Neural progenitor cell (in vitro differentiated cells): ENCODE data around the gene RGS12. TPM values are rescaled to one million over a fixed set of nuclear protein-coding genes. Genes with fewer than 3 reads are reported as not detected.

ENCODE experiments used
- DNase-seq: peaks from one replicate; pipeline ENCODE4 v3.0.0-alpha.2; 2016; ENCODE audit warnings: low spot score
- H2AFZ ChIP-seq: fragments of 200-600 bp; sonication (generic); replicated peaks from 2 replicates; pipeline ENCODE4 v1.6.1; 2016; ENCODE audit warnings: antibody characterized with exemption
- H3F3A ChIP-seq: fragments of 200-600 bp; sonication (generic); 2 replicates; pipeline ENCODE4 v1.6.1; 2016; ENCODE audit warnings: antibody characterized with exemption, low read depth
- H3K27ac ChIP-seq: fragments of 200-600 bp; sonication (generic); 2 replicates; pipeline ENCODE4 v1.5.1; 2016; ENCODE audit warnings: mild to moderate bottlenecking
- H3K27me3 ChIP-seq: fragments of 200-600 bp; sonication (generic); 2 replicates; pipeline ENCODE4 v1.6.1; 2016; ENCODE audit warnings: mild to moderate bottlenecking, moderate library complexity
- H3K36me3 ChIP-seq: fragments of 200-600 bp; sonication (generic); 2 replicates; pipeline ENCODE4 v1.5.1; 2016
- H3K4me1 ChIP-seq: fragments of 200-600 bp; sonication (generic); 2 replicates; pipeline ENCODE4 v1.6.1; 2016; ENCODE audit warnings: mixed run types
- H3K4me2 ChIP-seq: fragments of 200-600 bp; sonication (generic); 2 replicates; pipeline ENCODE4 v1.6.1; 2016
- H3K4me3 ChIP-seq: fragments of 200-600 bp; sonication (generic); 2 replicates; pipeline ENCODE4 v1.5.1; 2016
- H3K79me2 ChIP-seq: fragments of 200-600 bp; sonication (generic); 2 replicates; pipeline ENCODE4 v1.6.1; 2016; ENCODE audit warnings: low read depth
- H3K9ac ChIP-seq: fragments of 200-600 bp; sonication (generic); 2 replicates; pipeline ENCODE4 v1.6.1; 2016
- H3K9me3 ChIP-seq: fragments of 200-600 bp; sonication (generic); 2 replicates; pipeline ENCODE4 v1.5.1; 2016; ENCODE audit warnings: low read depth
- H4K20me1 ChIP-seq: fragments of 200-600 bp; sonication (generic); 2 replicates; pipeline ENCODE4 v1.6.1; 2016; ENCODE audit warnings: low read depth
- H3K27ac Mint-ChIP-seq: 3 replicates; pipeline ENCODE4 v1.8.0; 2021; ENCODE audit warnings: mixed read lengths
- H3K27me3 Mint-ChIP-seq: 2 replicates; pipeline ENCODE4 v1.8.0; 2022; ENCODE audit warnings: low read depth, mild to moderate bottlenecking, inconsistent platforms, moderate library complexity, mixed read lengths; ENCODE audit not compliant: insufficient read depth
- H3K36me3 Mint-ChIP-seq: 3 replicates; pipeline ENCODE4 v1.8.0; 2021; ENCODE audit warnings: mixed read lengths
- H3K4me1 Mint-ChIP-seq: 3 replicates; pipeline ENCODE4 v1.8.0; 2021; ENCODE audit warnings: mixed read lengths
- H3K4me3 Mint-ChIP-seq: 3 replicates; pipeline ENCODE4 v1.8.0; 2021; ENCODE audit warnings: mild to moderate bottlenecking, moderate library complexity, mixed read lengths
- H3K9me3 Mint-ChIP-seq: 3 replicates; pipeline ENCODE4 v1.8.0; 2020; ENCODE audit warnings: mixed read lengths
- CTCF ChIP-seq: fragments of 200-600 bp; sonication (generic); IDR thresholded peaks from 2 replicates; pipeline ENCODE4 v1.5.1; 2017; ENCODE audit warnings: antibody characterized with exemption, mild to moderate bottlenecking
- EZH2 ChIP-seq: fragments of 200-600 bp; sonication (generic); IDR thresholded peaks from 2 replicates; pipeline ENCODE4 v1.6.1; 2017; ENCODE audit warnings: antibody characterized with exemption, mild to moderate bottlenecking, moderate library complexity
- EZH2phosphoT487 ChIP-seq: fragments of 200-600 bp; sonication (generic); IDR thresholded peaks from 2 replicates; pipeline ENCODE4 v1.6.1; 2017; ENCODE audit warnings: antibody characterized with exemption
- total RNA-seq: library from RNA; depleted of rRNA; stranded (reverse); fragments of >200 nt; gene quantifications from 2 replicates; pipeline ENCODE4 v1.2.3, GENCODE V29; 2015; ENCODE audit warnings: low replicate concordance

Gene RGS12
- total RNA-seq, 1 donor from 2014 or later, result 36.6 TPM

DNA sequence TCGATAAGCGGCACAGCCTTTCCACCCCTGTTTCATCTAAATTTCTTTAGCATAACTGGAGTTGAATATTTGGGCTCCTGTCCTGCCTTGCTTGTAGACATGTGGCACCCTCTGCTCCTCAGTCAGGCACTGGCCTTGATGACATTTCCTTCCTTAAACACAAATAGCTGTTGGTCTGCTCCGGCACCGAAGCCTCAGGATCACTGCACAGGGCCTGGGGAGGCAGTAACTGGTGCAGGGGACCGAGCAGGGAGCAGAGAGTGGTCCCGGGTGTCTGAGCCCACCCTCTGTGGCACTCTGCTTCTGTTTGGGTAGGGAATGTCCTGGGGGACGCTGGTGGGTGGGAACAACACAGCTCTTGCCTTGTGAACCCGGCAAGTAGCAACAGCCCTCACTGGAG lies 13.6 kb downstream of the RGS12 start:
- Histone ChIP-seq H3K27ac (no peak overlapping the region), H3K79me2 (peaks cover 78% of the 10 kb centered on the region), H4K20me1 (peaks cover 71% of the 10 kb centered on the region), H3K4me2 (peak overlapping the region; percentile 25), H3F3A (peaks cover 7% of the 10 kb centered on the region), H3K9me3 (no peaks in the 10 kb centered on the region), H3K36me3 (no peaks in the 10 kb centered on the region), H2AFZ (no peak overlapping the region), H3K4me3 (no peak overlapping the region), H3K9ac (no peak overlapping the region), H3K27me3 (no peaks in the 10 kb centered on the region), H3K4me1 (peaks cover 40% of the 10 kb centered on the region)
- Mint-ChIP-seq H3K27ac (peak overlapping the region; percentile 76), H3K4me3 (no peak overlapping the region), H3K4me1 (peaks cover 74% of the 10 kb centered on the region), H3K9me3 (no peaks in the 10 kb centered on the region), H3K36me3 (peaks cover 4% of the 10 kb centered on the region), H3K27me3 (peaks cover 6% of the 10 kb centered on the region)
- no peak for TF ChIP-seq EZH2phosphoT487
- DNase-seq, result no peak

DNA sequence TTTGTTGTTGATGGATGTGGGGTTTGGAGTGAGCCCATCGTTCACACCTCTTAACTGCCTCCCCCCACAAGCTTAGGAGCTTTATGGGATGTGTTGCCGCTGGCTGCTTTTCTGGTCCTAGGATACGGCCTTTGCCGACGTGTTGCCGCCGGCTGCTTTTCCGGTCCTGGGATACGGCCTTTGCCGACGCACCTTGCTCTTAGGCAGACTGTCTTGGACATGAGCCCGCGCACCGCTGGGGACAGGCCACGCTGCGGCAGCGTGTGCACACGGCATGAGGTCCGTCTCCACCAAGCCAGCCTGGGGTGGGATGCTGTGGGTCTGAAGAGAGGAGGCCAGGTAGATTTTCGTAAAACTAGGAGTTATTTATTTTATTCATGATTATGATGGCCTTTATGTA lies 14.2 kb downstream of the RGS12 start:
- Histone ChIP-seq H3K27ac (no peak overlapping the region), H3K9me3 (no peaks in the 10 kb centered on the region), H2AFZ (no peak overlapping the region), H3K4me3 (no peak overlapping the region), H3K27me3 (no peaks in the 10 kb centered on the region), H3K79me2 (peaks cover 77% of the 10 kb centered on the region), H3K36me3 (no peaks in the 10 kb centered on the region), H3K4me1 (peaks cover 40% of the 10 kb centered on the region), H3F3A (peaks cover 7% of the 10 kb centered on the region), H3K4me2 (no peak overlapping the region), H4K20me1 (peaks cover 65% of the 10 kb centered on the region), H3K9ac (no peak overlapping the region)
- H3K4me3 Mint-ChIP-seq, result no peak overlapping the region
- DNase-seq, result no peak
- no peak for TF ChIP-seq EZH2
- TF ChIP-seq CTCF, result no peak
- no peak for TF ChIP-seq EZH2phosphoT487
- no peak overlapping the region for H3K27ac Mint-ChIP-seq
- H3K9me3 Mint-ChIP-seq, result no peaks in the 10 kb centered on the region
- peaks cover 6% of the 10 kb centered on the region for H3K27me3 Mint-ChIP-seq
- peaks cover 4% of the 10 kb centered on the region for H3K36me3 Mint-ChIP-seq
- H3K4me1 Mint-ChIP-seq, result peaks cover 70% of the 10 kb centered on the region

- Mint-ChIP-seq H3K4me3 (no peak overlapping the region), H3K4me1 (peaks cover 70% of the 10 kb centered on the region), H3K9me3 (no peaks in the 10 kb centered on the region), H3K27ac (no peak overlapping the region), H3K27me3 (peaks cover 9% of the 10 kb centered on the region), H3K36me3 (peaks cover 4% of the 10 kb centered on the region)
- Histone ChIP-seq H3K79me2 (peaks cover 77% of the 10 kb centered on the region), H3K27ac (no peak overlapping the region), H2AFZ (no peak overlapping the region), H3K9ac (no peak overlapping the region), H3K4me2 (no peak overlapping the region), H3K4me3 (no peak overlapping the region), H4K20me1 (peaks cover 61% of the 10 kb centered on the region), H3K4me1 (peaks cover 40% of the 10 kb centered on the region), H3F3A (peaks cover 7% of the 10 kb centered on the region), H3K9me3 (no peaks in the 10 kb centered on the region), H3K36me3 (no peaks in the 10 kb centered on the region), H3K27me3 (no peaks in the 10 kb centered on the region)
- TF ChIP-seq EZH2, result no peak
- no peak for TF ChIP-seq CTCF
- no peak for TF ChIP-seq EZH2phosphoT487
- no peak for DNase-seq
Observed at GRCh38 chr4:3307486-3307885, 14.7 kb downstream of the RGS12 start.

DNA sequence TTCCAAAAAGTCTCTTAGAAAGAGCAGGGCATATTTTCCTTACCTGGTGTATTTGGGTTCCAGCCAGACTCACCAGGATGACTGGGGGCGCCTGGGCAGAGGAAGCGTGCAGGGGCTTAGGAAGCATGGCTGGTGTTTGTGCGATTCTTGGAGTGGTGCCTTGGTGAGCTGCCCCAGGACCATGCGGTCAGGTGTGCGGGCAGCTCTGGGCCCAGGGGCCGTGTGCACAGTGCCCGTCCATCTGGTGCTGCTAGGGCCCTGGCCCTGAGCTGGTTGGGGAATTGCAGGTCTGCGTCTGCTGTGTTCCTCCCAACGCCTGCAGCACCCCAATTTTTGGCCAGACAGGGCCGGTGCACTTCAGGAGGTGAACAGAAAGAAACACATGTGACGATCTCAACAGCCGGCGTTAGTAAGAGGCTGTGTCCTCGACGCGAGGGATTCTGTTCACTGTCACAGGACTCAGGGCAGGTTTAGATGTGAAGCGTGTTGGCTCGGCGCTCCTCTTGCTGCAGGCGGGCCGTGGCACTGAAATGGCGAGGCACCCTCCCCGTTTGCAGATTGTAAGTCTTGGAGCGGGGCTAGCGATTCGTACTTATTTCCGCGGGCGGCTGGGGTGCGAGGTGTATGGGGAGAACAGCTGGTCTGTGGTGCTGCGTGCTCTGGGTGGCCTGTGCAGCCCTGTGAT lies 15.2 kb downstream of the RGS12 start:
- peaks cover 74% of the 10 kb centered on the region for H3K79me2 ChIP-seq
- H3F3A ChIP-seq, result peaks cover 7% of the 10 kb centered on the region
- no peaks in the 10 kb centered on the region for H3K9me3 ChIP-seq
- H3K4me2 ChIP-seq, result no peak overlapping the region
- no peak overlapping the region for H3K4me3 ChIP-seq
- H3K4me3 Mint-ChIP-seq, result peak overlapping the region; percentile 41
- no peaks in the 10 kb centered on the region for H3K36me3 ChIP-seq
- H3K4me1 Mint-ChIP-seq, result peaks cover 66% of the 10 kb centered on the region
- H3K27ac ChIP-seq, result no peak overlapping the region
- peaks cover 6% of the 10 kb centered on the region for H3K36me3 Mint-ChIP-seq
- H4K20me1 ChIP-seq, result peaks cover 56% of the 10 kb centered on the region
- peaks cover 9% of the 10 kb centered on the region for H3K27me3 Mint-ChIP-seq
- H3K27ac Mint-ChIP-seq, result peak overlapping the region; percentile 81
- H3K9me3 Mint-ChIP-seq, result no peaks in the 10 kb centered on the region
- DNase-seq, result no peak
- H3K27me3 ChIP-seq, result no peaks in the 10 kb centered on the region
- peaks cover 38% of the 10 kb centered on the region for H3K4me1 ChIP-seq
- H2AFZ ChIP-seq, result no peak overlapping the region
- H3K9ac ChIP-seq, result no peak overlapping the region
- TF ChIP-seq CTCF (no peak), EZH2 (no peak), EZH2phosphoT487 (no peak)
